HG03064 (cell line): ENCODE measurements around the gene MELK.

Source experiments
- ATAC-seq: cut with Tn5 transposase; IDR thresholded peaks from one replicate; pipeline ENCODE4 v1.9.1; 2021; ENCODE audit warnings: low read depth; ENCODE audit not compliant: unreplicated experiment

Gene MELK

DNA sequence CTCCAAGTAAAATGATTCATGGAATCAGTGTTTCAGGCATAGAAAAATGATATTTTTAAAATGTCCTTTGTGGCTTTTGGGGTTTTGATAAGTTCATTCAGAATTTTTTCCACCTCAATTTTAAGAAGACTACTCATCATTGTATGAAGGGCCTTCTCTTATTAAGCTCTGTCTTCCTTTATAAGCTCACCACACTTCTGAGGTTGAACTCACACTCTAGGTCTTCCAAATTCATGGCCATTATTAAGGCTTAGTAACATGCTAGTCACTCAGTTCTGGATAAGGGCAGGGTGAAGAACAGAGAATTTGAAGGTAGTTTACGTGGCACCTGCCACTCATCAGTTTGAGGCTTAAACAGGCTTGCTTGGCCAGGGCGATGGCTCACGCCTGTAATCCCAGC lies 4.2 kb downstream of the MELK start:
- ATAC-seq = no peak

DNA sequence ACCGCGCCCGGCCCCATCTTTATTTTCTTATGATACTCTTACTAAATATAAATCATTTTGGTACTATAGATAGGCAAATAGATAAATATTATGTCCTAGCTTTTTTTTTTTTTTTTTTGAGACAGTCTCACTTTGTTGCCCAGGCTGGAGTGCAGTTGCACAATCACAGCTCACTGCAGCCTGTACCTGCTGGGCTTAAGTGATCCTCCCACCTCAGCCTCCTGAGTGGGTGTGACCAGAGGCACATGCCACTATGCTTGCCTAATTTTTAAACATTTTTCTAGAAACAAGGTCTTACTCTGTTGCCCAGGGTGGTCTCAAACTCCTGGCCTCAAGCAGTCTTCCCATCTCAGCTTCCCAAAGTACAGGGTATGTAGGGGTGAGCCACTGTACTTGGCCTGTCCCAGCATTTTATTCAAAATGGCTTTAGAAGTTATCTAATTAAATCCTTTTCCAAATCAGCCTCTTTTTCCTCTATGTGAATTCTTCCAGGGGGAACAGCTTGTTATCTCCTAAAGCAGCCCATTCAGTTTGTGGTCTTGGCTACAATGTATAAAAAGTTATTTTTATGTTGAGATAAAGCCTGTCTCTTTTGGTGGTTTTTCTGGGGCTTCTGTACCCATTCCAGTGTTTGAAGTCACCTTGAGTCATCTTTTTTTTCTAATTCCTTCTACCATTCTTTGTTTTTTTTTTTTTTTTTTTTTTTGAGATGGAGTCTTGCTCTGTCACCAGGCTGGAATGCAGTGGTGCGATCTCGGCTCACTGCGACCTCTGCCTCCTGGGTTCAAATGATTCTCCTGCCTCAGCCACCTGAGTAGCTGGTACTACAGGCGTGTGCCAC lies 12.1 kb downstream of the MELK start:
- ATAC-seq = no peak

DNA sequence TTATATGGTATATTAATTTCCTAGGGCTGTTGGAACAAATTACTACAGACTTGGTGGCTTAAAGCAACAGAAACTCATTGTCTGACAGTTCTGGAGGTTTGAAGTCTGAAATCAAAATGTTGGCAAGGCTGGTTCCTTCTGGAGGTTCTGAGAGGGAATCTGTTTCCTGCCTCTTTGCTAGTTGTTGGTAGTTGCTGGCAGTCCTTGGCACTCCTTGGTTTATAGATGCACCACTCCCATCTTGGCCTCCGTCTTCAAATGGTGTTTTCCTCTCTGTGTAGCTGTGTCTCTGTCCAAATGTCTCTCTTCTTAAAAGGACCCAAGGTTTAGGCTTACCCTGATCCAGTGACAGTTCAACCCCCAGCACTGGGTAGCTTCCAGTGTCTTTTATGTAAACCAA lies 17.5 kb downstream of the MELK start:
- ATAC-seq = no peak

DNA sequence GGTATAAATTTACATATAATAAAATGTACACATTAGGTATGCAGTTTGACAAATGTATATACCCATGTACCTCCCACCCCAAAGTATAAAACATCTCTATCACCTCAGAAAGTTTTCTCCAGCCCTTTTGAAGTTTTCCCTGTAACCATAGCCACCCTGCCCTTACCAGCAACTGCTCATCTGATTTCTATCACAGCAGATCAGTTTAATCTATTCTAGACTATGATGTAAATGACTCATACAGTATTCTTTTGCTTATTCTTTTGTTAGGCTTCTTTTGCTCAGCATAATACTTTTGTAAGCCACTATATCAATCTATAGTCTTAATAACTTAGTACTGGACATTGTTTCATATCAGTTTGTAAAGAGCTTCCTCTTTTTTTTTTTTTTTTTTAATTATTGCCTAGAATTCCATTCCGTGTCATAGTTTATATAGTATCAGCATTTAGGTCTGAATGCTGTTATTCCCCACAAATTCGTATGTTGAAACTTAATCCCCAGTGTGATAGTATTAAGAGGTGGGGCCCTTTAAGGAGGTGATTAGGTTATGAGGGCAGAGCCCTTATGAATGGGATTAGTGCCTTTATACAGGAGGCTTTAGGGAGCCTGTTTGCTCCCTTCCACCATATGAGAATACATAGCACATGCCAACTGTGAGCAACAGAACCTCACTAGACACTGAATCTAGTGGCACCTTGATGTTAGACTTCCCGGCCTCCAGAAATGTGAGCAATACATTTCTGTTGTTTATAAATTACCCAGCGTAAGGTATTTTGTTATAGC lies 20.3 kb downstream of the MELK start:
- ATAC-seq = no peak

DNA sequence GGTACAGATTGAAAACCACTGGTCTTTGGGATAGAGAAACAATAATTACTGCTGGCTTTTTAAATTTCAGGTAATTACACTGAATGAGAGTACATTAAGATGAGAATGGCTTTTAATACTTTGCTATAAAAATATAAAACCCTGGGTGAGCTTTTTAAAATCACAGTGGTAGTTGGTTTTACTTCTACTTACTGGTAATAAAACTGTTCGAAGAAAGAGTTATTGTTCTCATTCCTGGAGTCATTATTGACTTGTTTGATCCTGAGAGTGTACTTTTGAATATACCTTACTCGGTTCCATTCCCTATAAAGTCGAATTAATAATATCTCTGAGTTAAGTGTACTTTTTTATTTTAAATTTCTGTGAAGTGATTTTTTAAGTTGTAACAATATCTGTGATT lies 21.5 kb downstream of the MELK start:
- no peak for ATAC-seq

DNA sequence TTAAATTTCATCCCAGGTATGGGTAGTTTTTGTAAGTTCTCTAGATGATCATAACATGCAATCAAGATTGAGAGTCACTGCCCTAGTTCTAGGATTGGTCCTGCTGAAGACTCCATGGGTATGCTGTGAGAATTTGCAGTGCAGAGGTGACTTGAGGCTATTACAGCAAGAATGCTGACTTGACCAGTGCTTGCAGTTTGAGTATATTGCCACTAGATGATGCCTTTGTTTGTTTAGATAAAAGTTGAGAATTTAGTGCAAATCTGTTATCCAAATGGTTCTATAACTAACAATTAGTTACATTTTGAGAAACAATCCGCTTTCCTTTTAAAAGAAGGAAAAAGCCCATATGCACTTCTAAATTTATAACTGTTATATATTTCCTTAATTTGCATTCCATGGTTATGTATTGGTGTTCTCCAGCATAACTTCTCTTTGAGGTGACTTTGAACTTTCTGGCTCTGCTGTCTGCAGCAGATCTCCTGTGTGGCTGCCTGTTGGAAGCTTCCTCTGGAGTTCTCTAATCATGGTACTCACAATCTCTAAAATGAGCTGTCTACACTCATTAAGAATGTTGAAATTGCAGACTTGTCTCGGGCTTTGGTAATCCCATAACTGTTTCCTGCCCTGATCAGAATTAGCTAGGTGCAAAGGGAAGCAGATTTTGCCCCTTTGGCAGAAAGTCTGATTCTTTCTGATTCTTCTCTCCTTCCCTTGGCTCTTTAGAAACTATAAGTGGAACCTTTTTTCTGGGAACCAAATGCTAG lies 24.9 kb downstream of the MELK start:
- ATAC-seq = no peak

DNA sequence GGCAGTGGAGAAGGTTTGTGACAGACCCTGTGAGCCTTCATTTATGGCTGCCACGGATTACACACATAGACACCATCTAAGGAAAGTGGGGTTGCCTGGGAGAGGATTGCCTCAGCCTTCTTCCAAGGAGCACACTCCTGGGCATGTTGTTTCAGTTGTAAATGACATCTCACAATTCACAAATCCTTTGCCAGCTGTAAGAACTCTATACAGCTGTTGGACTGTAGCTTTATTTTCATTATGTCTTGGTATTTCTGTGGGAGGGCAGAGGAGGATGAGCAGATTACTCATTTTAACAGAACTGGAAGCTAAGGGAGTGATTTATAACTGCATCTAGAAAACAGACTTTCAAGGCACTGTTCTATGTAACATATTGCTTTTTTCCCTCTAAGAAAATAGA lies 25.6 kb downstream of the MELK start:
- no peak for ATAC-seq

DNA sequence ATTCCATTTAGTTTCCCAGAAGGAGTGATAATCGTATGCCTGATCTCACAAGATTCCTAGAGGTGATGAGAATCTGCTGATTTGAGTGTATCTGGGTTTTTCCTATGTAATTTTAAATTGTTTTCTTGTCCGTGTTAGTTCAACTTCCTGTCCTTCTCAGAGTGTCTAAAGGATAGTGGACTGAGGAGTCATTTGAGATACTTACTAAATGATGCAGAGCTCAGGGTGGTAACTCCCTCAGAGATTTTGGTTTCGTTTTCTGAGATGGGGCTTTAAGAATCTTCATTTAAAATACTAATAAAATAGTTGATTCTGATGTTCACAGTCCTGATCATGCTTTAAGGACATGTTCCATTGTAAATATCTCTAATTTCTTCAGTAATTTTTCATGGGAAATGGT lies 30.3 kb downstream of the MELK start:
- peak; percentile 74 for ATAC-seq

DNA sequence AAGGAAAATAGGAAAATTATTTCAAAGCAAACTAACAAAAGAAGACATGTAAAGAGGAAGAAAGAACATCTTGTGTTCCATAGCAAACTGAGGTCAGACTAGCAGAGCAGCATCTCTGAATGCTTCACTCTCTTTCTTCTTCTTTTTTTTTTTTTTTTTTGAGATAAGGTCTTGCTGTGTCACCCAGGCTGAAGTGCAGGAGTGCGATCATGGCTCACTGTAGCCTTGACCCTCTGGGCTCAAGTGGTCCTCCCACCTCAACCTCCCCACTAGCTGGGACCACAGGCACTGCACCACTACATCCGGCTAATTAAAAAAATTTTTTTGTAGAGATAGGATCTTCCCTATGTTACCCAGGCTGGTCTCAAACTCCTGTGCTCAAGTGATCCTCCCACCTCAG lies 36.6 kb downstream of the MELK start:
- no peak for ATAC-seq

DNA sequence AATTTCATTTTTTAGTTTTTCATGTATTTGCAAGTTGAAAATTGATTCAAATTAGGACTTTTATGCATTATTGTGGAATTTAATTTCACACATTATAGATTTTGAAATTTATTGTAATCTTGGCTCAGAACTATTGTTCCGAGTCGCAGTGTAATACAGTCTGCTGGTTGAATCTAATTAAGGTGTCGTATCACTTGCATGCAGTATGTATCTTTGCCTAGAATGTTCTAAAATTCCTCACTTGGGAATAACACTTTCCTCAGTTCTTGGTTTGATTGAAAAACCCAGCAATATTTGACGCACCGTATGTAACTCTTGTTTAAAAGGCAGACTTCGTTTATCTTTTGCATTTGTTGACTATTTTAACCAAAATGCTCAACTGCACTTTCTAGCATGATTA lies 49.4 kb downstream of the MELK start:
- no peak for ATAC-seq

DNA sequence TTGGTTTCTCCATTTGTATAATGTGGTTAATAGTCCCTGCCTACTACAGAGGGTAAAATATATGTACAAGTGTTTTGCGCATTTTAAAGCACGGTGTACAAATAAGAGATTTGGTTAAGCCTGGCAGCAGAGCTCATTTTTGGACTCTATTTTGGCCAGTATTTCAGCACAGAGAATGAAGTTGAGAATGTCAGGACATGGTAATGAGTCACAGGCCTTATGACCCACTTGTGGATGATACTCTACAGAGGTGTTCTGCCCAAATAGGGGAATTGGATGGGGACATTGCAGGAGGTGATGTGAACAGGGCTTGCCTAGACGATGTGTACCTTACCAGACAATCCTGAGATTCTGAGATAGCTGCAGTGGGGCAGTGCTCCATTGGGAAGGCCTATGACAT lies 50.6 kb downstream of the MELK start:
- no peak for ATAC-seq

DNA sequence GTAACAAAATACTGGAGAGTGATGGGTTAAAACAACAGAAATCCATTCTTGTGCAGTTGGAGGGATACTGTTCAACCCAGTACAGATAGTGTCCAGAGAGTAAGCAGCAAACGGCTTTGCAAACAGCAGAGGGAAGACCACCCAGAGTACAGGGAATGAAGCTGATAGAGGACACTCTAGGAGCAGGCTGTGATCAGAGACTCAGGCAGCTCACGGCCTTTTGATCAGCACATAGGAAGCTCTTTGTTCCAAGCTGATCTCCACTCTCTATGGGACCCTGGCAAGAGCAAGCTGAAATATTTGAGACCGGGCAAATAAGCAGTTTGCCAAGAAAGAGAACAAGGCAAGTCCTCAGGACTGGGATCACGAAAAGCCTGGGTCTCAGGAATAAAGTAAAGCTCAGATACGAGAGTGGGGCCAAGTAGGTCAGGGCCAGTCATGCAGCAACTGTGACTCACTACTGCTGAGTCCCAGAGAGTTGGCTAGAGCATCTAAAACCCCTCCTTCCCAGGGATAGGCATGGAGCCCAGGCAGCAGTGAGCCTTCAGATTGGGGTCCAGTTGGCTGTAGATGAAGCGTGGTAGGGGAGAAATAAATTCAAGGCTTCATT lies 52.4 kb downstream of the MELK start:
- no peak for ATAC-seq

DNA sequence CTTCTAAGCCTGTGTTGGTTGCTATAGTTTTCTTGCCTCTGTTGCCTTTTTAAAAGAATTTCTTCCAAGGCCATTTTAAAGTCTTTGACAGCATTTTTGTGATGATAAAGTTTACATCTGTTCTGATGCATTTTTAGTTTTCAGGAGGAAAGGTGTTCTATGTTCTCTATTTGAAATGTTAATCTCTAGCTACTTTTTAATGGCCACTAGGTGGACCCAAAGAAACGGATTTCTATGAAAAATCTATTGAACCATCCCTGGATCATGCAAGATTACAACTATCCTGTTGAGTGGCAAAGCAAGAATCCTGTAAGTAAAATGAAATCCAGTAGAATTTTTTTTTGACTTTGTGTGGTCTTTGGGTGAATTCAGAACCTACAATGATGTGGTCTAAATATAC lies 60.2 kb downstream of the MELK start:
- no peak for ATAC-seq

DNA sequence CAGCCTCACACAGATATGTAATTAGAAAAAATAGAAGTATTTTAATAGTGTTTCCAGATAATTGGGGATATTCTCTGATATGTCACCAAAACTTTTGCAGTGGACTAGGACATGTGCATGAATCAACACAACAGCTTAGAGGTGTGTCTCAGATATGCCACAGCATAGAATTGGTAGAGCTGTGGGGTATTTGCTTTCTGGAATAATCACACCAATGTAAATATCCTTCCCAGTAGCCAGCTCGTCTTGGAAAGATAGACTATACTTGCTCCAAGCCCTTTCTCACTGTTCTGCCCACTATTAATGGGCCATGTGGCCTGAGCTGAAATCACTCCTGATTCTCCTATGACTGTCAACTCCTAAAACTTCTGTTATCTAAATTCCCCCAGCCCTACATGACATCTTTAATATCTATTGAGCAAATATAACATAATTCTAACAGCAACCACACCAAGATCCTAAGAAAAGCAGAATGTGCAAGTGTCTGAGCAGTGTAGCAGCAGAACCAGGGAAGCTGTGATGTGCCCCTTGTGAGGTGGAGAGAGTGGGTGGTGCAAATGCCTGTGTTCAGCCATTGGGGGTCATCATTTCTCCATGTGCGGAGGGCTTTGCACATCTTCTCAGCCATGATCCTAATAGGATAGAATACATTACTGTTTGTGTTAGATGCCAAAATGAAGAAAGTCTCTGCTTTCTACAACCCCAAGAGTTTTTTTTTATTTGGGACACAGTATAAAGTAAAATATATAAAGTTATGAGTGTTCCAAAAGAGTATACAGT lies 65.0 kb downstream of the MELK start:
- ATAC-seq = no peak

DNA sequence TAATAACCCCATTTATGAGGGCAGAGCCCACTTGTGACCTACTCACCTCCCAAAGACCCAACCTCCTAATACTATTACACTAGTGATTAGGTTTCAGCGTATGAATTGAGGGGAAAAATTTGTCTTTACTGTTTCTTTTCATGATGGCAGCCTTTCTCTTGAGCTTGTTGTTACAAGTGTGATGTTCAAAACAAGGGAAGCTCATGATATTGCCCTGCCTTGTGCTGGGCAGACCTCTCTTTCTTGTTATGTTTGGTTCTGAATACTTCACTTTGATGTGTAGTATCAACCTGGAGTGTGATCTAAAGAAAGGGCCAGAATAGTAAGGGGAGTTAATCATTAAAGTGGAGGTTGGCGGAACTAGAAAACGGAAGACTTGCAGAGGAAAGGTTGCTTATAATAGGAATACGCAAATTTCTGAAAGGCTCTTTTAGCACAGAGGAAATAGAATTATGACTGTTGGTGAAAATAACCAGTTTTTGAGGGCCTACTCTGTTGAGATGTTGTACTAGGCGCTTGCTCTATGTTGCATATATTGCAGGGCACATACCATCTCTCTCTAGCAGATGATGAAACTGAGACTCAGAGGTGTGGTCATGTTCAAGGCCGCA lies 68.2 kb downstream of the MELK start:
- peak; percentile 71 for ATAC-seq

DNA sequence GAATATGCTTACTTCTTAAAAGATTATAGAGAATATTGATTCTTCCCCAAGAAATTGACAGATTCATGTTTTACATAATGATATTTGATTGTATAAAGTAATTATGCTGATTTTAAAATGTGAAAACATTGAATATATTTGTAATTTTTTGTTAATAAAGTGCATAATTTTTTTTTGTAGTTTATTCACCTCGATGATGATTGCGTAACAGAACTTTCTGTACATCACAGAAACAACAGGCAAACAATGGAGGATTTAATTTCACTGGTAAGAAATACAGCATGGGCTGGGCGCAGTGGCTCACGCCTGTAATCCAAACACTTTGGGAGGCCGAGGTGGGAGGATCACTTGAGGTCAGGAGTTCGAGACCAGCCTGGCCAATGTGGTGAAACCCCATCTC lies 70.1 kb downstream of the MELK start:
- no peak for ATAC-seq

DNA sequence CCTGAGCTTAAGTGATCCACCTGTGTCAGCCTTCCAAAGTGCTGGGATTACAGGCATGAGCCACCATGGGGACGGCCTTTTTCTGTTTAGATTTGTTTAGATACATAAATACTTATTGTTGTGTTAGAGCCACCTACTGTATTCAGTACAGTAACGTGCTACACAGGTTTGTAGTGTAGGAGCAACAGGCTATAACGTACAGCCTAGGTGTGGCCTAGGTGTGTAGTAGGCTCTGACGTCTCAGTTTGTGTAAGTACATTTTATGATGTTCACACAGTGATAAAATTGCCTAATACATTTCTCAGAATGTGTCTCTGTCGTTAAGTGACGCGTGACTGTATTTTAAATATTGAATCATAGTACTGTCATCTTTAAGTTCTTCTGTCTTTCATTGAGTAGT lies 84.1 kb downstream of the MELK start:
- no peak for ATAC-seq

DNA sequence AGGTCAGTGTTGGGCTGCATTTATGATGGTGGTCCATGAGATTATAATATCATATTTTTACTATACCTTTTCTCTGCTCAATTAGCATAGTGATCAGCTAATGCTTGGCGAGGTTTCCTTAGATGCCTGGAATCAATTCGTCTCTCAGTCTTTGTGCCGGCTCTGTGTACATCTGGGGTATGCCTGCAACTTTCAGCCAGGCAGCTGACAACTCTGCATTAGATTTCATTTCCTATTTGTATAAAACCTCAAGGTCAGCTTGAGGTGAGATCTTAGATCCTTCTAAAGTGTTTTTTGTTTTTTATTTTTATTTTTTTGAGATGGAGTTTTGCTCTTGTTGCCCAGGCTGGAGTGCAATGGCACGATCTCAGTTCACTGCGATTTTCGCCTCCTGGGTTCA lies 86.8 kb downstream of the MELK start:
- no peak for ATAC-seq

DNA sequence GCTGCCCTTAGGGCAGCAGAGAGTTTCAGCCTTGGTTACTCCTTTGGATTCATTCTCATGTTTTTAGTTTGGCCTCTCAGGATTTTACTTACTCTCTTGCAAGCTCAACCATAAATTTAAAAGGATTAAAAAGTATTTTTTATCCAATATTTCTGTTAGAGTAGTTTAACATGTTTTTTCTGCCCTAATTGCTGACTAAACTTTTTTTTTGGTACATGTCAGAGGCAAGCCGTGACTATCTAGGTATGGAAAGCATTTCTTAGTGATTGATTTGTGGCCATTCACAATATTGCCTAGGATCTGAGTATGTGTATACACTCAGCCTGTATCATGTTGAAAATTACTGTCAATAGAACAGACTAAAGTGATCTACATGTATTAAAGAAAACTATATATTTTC lies 92.1 kb downstream of the MELK start:
- ATAC-seq = no peak

DNA sequence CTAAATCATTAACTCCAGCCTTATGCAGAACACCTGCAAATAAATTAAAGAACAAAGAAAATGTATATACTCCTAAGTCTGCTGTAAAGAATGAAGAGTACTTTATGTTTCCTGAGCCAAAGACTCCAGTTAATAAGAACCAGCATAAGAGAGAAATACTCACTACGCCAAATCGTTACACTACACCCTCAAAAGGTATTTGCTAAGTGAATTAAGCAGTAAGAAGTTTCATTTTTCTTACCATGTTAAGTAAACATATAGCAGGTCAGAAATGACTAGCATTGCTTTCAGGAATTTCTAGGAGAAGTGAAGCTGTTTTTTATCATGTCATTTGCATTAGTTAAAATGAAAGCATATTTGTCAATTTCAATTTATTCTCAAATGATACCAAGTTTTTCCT lies 92.7 kb downstream of the MELK start:
- no peak for ATAC-seq
